GM18867 (cell line): ENCODE results near the gene PTPRN2.
"Not testable (repeated sequence)": the region's sequence is repeated elsewhere in the genome, so short reads cannot be mapped to it uniquely, and the experiment has no call there.

Source experiments
- ATAC-seq: cut with Tn5 transposase; IDR thresholded peaks from one replicate; pipeline ENCODE4 v1.9.1; 2021; ENCODE audit warnings: mild to moderate bottlenecking, moderate library complexity; ENCODE audit not compliant: unreplicated experiment

The PTPRN2 gene

GRCh38 chr7:158391141-158391540 lies 196.5 kb downstream of the PTPRN2 start:
- no peak for ATAC-seq

- no peak for ATAC-seq
These were observed 197.2 kb downstream of the PTPRN2 start for GRCh38 chr7:158390460-158390859.

DNA sequence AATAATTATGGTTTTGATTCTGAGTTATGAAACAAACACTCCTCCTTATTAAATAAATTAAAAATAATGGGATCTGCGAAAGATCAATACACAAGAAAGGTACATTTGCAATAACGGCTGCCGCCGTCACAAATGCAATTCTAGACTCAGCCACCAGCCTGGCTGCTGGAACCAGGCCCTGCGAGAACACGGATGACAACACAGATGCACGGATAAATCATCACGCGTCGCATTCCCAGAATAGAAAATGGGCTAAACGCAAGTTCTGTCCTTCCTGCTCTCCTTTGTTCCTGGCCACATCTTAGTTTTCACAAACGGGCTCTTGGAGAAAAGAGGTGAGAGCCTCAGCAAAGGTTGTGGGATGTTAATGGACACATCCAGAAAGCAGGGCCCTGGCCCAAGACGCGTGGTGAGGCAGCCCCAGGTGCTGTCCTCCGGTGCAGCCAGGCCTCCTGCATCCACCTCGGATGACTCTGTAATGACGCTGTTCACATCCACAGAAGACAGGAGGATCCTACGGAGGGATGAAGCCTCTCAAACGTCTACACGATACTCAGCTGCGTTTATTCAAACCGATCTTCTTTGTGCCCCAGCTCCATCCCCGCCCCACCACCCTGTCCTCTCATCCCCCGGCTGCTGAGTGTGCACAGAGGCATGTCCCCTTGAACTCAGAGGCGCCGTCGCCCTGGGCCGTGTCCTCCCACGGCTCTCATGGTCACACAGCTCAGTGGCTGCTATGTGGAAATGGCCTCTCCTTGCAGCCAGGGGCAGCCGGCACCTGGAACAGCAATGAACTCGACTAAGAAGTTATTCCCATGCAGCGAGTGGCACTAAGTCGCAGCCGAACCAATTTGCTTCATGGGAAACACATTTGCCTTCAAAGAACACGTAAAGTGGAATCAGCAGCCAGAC lies 197.9 kb downstream of the PTPRN2 start:
- no peak for ATAC-seq

GRCh38 chr7:158388928-158389327 lies 198.7 kb downstream of the PTPRN2 start:
- no peak for ATAC-seq

GRCh38 chr7:158388072-158388471 lies 199.6 kb downstream of the PTPRN2 start:
- ATAC-seq, result no peak

GRCh38 chr7:158387546-158387891 lies 200.1 kb downstream of the PTPRN2 start:
- ATAC-seq, result no peak

DNA sequence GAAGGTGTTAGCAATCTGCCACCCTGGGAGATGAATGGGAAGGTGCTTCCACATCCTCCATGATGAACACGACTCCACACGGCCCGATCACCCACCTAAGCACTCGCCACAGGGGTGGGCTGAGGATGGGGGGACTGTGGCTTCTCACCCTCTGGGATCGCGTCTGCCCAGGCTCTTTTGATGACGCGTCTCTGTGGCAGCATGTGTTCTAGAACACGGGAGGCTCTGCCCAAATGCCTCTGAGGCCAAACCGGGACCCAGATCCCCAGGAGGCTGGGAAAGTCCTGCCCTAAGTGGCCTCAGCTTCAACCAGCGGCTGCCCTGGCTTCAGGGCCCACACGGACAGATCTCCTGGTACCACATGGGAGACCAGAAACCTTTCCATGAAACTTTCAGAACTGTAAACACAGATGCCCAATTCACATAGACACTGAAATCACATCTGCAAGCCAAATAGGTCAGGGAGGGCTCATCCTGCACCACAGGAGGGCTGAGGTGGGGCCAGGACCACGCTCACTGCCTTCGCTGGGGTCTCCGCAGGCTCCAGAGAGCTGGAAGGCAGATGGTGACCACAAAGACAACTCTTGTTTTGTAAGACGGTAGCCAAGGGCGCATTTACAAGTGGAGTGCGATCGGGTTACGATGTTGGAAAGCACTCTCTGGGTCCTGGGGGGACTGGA lies 200.6 kb downstream of the PTPRN2 start:
- ATAC-seq, result no peak

- no peak for ATAC-seq
These were observed 201.3 kb downstream of the PTPRN2 start for GRCh38 chr7:158386355-158386618.

DNA sequence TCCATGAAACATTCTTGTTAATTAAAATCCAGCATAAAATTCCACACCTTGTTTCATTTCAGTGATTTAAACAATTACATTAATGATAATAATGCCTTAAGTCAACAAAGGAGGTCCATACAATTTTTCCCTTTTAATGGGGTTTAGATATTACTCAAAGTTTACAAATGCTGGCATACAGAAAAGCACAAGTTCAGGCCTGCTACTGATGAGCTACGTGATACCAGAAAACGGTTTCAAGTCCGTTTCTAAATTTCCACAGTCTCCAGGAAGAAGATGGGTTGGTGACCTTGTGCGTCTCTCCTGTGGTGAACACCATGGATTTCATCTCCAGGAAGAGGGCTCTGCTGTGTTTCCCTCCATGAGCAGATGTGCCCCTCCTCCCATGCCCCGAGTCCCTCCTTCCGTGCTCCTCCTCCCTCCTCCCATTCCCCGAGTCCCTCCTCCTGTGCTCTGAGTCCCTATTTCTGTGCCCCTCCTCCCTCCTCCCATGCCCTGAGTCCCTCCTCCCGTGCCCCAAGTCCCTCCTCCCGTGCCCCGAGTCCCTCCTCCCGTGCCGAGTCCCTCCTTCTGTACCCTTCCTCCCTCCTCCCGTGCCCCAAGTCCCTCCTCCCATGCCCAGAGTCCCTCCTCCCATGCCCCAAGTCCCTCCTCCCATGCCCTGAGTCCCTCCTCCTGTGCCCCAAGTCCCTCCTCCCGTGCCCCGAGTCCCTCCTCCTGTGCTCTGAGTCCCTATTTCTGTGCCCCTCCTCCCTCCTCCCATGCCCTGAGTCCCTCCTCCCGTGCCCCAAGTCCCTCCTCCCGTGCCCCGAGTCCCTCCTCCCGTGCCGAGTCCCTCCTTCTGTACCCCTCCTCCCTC lies 201.9 kb downstream of the PTPRN2 start:
- ATAC-seq, result not testable (repeated sequence)

DNA sequence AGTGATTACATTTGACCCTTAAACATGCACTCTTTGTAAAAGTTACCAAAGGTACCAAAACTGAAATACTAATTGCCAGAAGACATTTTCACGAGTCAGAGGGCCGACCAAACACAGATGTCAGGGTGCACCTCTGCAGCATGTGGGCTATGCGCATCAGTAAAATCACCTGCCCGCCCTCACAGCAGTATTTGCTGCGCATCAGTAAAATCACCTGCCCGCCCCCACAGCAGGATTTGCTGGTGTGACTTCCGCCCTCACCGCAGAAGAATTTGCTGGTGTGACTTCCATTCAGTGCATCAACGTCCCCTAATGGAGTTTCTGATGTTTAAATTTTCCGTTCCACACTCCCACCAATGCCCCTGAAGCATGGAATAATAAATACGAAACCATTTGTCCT lies 202.9 kb downstream of the PTPRN2 start:
- no peak for ATAC-seq

DNA sequence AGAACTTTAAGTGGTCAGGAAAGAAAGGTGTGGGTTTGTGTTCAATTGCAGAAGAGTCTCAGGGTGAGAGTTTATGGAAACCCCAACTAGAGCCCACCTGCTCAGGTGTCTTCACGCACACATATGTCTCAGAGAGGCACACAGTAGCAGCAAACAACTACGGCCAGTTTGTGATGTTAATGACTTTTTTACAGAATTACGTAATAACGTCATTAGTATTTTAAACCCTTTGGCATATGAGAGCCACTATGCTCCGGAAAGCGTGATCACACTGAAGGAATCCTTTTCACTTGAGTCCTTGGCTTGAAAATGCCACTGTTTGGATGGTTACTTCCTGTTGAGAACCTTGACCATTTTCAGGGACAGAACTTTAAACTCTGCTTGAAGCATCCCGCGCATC lies 204.0 kb downstream of the PTPRN2 start:
- ATAC-seq, result no peak

GRCh38 chr7:158382363-158383254 lies 205.0 kb downstream of the PTPRN2 start:
- ATAC-seq, result no peak

DNA sequence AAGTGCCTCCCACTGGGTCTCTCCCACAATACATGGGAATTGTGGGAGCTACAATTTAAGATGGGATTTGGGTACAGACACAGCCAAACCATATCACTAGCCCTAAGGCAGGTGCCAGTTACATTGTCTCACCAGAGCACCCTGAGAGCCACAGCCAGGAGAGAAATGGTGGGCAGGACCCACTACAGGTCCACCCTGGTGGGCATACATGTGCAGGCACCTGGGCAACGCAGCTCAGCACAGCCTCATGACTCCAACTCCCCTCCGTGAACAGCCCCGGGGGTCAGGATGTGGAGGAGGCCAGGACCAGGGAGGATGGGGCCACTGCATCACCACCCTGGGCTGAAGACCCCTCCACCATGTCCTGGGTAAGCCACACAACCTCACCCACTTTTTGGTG lies 205.7 kb downstream of the PTPRN2 start:
- no peak for ATAC-seq

- no peak for ATAC-seq
These were observed 208.6 kb downstream of the PTPRN2 start for GRCh38 chr7:158378978-158379377.

- no peak for ATAC-seq
These were observed 209.6 kb downstream of the PTPRN2 start for GRCh38 chr7:158377800-158378623.

DNA sequence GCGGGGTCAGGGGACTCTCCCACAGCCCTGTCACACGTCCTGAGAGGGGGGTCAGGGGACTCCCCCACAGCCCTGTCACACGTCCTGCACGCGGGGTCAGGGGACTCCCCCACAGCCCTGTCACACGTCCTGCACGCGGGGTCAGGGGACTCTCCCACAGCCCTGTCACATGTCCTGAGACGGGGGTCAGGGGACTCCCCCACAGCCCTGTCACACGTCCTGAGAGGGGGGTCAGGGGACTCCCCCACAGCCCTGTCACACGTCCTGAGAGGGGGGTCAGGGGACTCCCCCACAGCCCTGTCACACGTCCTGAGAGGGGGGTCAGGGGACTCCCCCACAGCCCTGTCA lies 210.8 kb downstream of the PTPRN2 start:
- ATAC-seq, result not testable (repeated sequence)

DNA sequence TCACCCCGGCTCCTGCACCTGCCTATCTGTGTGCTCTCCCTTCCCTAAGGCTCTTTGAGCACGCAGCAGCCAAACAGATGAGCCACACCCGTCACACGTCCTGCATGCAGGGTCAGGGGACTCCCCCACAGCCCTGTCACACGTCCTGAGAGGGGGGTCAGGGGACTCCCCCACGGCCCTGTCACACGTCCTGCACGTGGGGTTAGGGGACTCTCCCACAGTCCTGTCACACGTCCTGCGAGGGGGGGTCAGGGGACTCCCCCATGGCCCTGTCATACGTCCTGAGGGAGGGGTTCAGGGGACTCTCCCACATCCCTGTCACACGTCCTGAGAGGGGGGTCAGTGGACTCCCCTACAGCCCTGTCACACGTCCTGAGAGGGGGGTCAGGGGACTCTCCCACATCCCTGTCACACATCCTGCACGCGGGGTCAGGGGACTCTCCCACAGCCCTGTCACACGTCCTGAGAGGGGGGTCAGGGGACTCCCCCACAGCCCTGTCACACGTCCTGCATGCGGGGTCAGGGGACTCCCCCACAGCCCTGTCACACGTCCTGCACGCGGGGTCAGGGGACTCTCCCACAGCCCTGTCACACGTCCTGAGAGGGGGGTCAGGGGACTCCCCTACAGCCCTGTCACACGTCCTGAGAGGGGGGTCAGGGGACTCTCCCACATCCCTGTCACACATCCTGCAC lies 211.3 kb downstream of the PTPRN2 start:
- ATAC-seq, result not testable (repeated sequence)

DNA sequence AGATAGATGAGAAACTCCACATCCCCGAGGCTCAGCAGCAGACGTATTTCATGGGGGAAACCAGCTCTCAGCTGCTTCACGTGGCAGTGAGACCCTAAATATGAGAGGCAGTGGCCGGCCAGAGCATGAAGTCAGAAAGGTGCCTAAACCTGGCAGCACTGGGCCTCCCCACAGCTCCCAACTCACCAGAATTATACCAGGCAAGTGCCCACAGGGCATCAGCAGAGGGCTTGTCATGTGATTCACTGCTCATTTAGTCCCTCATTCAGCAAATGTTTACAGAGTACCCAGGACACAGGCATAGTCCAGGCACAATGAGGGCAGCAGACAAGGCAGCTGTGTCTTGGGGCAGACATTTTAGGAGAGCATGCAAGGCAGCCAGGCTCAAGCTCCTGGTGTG lies 212.6 kb downstream of the PTPRN2 start:
- ATAC-seq, result no peak

GRCh38 chr7:158374586-158374985 lies 213.0 kb downstream of the PTPRN2 start:
- ATAC-seq, result no peak
